A673 (cell line): ENCODE data around the gene NCAM2. TPM values are rescaled to one million over a fixed set of nuclear protein-coding genes. Genes with fewer than 3 reads are reported as not detected.

Source experiments
- BruUV-seq: library from RNA; stranded (reverse); fragments of 400-500 nt; replicated peaks from 2 replicates; lab custom pipeline; 2021; lab: Mats Ljungman, UMichigan
- CTCF ChIA-PET: fragments of 300-600 bp; sonication (Branson Sonifier 250); formaldehyde crosslinking; loops from one replicate; lab custom pipeline; 2022; ENCODE audit warnings: antibody characterized with exemption; lab: Charles Lee
- POLR2A ChIA-PET: fragments of 300-600 bp; sonication (Branson Sonifier 250); formaldehyde crosslinking; loops from one replicate; lab custom pipeline; 2022; ENCODE audit warnings: antibody characterized with exemption; ENCODE audit not compliant: low non-redundant PET; lab: Charles Lee
- DNase-seq: peaks from one replicate; pipeline ENCODE4 v3.0.0-alpha.2; 2015; ENCODE audit warnings: low spot score
- H3K27ac ChIP-seq: fragments of 200-600 bp; sonication (generic); 2 replicates; pipeline ENCODE4 v1.5.1; 2016; ENCODE audit warnings: mixed run types, low read depth, mild to moderate bottlenecking, mixed read lengths, antibody characterized with exemption, low read length; ENCODE audit not compliant: poor library complexity, severe bottlenecking
- H3K27me3 ChIP-seq: fragments of 200-600 bp; sonication (generic); replicated peaks from 2 replicates; pipeline ENCODE4 v1.6.1; 2017; ENCODE audit warnings: mixed run types, low read depth, mild to moderate bottlenecking, mixed read lengths, antibody characterized with exemption, low read length; ENCODE audit not compliant: insufficient read depth, poor library complexity
- H3K36me3 ChIP-seq: fragments of 200-600 bp; sonication (generic); 2 replicates; pipeline ENCODE4 v1.6.1; 2016; ENCODE audit warnings: mixed run types, mild to moderate bottlenecking, mixed read lengths, antibody characterized with exemption, low read length; ENCODE audit not compliant: insufficient read depth, poor library complexity, severe bottlenecking
- H3K4me1 ChIP-seq: fragments of 200-600 bp; sonication (generic); 2 replicates; pipeline ENCODE4 v1.6.1; 2017; ENCODE audit warnings: mixed run types, mild to moderate bottlenecking, mixed read lengths, antibody characterized with exemption, low read length; ENCODE audit not compliant: insufficient read depth, poor library complexity, severe bottlenecking
- H3K4me3 ChIP-seq: fragments of 200-600 bp; sonication (generic); 2 replicates; pipeline ENCODE4 v1.5.1; 2016; ENCODE audit warnings: low read depth, mixed run types, mild to moderate bottlenecking, mixed read lengths, low read length; ENCODE audit not compliant: poor library complexity, severe bottlenecking
- H3K9me3 ChIP-seq: fragments of 200-600 bp; sonication (generic); 2 replicates; pipeline ENCODE4 v1.6.1; 2016; ENCODE audit warnings: mixed run types, low read depth, mild to moderate bottlenecking, mixed read lengths, antibody characterized with exemption, low read length; ENCODE audit not compliant: poor library complexity, severe bottlenecking
- CTCF ChIP-seq: fragments of 300-800, 200-600 bp; sonication (generic); conservative IDR thresholded peaks from 2 replicates; pipeline ENCODE4 v1.5.1; 2017; ENCODE audit warnings: low read depth, mild to moderate bottlenecking, antibody characterized with exemption, low read length, moderate library complexity, mixed read lengths
- EZH2 ChIP-seq: fragments of 200-600 bp; sonication (generic); IDR thresholded peaks from 2 replicates; pipeline ENCODE4 v1.6.1; 2017; ENCODE audit warnings: borderline replicate concordance, low read depth, mild to moderate bottlenecking, mixed read lengths, antibody characterized with exemption, low read length; ENCODE audit not compliant: poor library complexity, severe bottlenecking
- intact Hi-C: fragments of 100-400 bp; cut with micrococcal nuclease; formaldehyde crosslinking; loops from one replicate; pipeline ENCODE4 v1.10.0; 2022; ENCODE audit not compliant: unreplicated experiment
- total RNA-seq: library from RNA; stranded (reverse); gene quantifications from 2 replicates; pipeline ENCODE4 v1.2.3, GENCODE V29; 2021

Gene NCAM2
- total RNA-seq, 1 experiment from 2014 or later: 38.2 TPM

DNA sequence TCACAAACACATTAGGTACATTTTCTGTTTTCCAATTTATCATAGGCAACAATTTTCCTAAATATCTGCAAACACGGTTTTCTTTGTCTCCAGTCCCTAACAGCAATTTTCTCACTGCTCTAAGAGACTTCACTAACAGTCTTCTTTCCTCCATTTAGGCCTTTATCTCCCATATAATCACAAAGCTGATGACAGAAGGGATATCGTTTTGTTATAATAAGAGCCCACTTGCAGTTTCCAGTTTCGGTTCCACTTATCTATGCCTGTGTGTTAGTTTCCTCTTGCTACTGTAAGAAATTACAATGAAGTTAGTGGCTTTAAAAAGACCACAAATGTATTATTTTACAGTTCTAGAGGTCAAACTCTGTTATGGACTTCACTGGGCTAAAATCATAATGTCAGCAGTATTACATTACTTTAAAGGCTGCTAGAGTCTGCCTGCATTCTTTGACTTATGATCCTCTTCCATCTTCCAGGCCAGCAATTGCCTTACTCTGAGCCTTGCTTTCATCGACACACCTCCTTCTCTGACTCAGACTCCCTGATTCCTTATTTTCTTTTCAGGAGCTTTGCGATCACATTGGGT is 549.3 kb downstream of the NCAM2 start:
- TF ChIP-seq EZH2: no peak
- no peak for TF ChIP-seq CTCF
- no peak for DNase-seq
- H3K27me3 ChIP-seq: no peaks in the 10 kb centered on the region
- no TSS peak for BruUV-seq
- H3K4me1 ChIP-seq: no peaks in the 10 kb centered on the region
- H3K27ac ChIP-seq: no peak overlapping the region
- POLR2A ChIA-PET: no interaction called here
- H3K36me3 ChIP-seq: no peaks in the 10 kb centered on the region
- no peaks in the 10 kb centered on the region for H3K9me3 ChIP-seq
- intact Hi-C loops: no loop called here
- CTCF ChIA-PET: no interaction called here
- no peak overlapping the region for H3K4me3 ChIP-seq

DNA sequence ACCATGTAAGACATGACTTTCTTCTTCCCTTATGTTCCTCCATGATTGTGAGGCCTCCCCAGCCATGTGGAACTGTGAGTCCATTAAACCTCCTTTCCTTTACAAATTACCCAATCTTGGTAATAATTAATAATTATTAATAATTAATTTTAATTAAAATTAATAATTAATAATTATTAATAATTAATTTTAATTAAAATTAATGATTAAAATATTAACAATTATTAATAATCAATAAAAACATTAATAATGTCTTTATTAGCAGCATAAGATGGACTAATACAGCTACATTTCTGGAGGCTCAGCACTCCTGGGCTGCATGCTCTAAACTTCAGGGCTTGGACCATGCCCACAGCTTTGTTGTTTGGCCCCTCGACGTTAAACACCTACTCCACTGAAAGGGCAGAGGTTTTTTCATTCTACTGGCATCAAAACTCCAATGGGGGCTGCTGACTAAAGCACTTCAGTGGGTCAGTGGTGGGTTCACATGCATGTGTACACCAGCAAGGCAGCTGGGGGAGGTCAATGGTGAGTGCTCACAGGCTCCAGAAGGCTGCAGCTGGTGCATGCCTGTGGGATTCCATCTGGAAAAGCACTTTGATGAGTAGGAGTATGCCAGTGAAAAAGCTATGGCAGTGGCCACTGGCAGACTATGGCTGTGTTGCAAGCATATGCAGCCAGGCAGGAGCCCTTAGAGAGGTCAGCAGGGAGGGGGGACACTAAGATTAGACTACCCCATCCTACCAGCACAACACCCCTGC is 561.3 kb downstream of the NCAM2 start:
- POLR2A ChIA-PET: no interaction called here
- intact Hi-C loops: no loop called here
- BruUV-seq: no TSS peak
- Histone ChIP-seq H3K36me3 (no peaks in the 10 kb centered on the region), H3K4me1 (no peaks in the 10 kb centered on the region), H3K27me3 (no peaks in the 10 kb centered on the region), H3K27ac (no peak overlapping the region), H3K4me3 (no peak overlapping the region), H3K9me3 (peaks cover 14% of the 10 kb centered on the region)
- no peak for TF ChIP-seq EZH2
- no peak for TF ChIP-seq CTCF
- CTCF ChIA-PET: no interaction called here
- DNase-seq: no peak
